HG03025 (cell line): ENCODE measurements around the gene RBPMS2.
"Not testable (repeated sequence)": the region's sequence is repeated elsewhere in the genome, so short reads cannot be mapped to it uniquely, and the experiment has no call there.

Experiments used
- ATAC-seq: cut with Tn5 transposase; IDR thresholded peaks from one replicate; pipeline ENCODE4 v1.9.1; 2021; ENCODE audit warnings: mild to moderate bottlenecking, moderate library complexity; ENCODE audit not compliant: unreplicated experiment, low FRiP score

Gene RBPMS2

DNA sequence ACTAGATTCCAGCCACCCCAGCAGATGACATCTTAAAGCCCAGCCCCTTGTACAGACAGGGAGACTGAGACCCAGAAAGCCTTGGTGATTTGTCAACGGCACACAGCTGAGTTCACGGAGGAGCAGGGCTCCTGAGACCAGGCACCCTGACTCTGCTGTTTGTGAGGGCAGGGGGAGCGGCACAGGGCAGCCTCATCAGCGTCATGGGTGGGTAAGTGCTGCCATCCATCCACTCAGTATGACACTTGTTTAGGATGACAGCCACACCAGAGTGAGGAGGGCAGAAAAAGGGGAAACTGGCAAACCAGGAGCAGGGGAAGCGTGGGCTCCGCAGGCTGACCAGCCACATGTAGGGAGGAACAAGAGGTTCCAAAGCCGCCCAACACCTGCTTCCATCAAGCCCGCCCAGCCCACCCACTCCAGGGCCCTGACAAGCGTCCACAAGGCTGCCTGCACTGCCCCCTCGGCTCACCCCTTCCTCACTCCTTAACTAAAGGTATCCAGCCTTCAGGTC is 19.9 kb downstream of the RBPMS2 start:
- ATAC-seq: no peak

GRCh38 chr15:64754663-64755426 is 20.5 kb downstream of the RBPMS2 start:
- ATAC-seq: no peak

DNA sequence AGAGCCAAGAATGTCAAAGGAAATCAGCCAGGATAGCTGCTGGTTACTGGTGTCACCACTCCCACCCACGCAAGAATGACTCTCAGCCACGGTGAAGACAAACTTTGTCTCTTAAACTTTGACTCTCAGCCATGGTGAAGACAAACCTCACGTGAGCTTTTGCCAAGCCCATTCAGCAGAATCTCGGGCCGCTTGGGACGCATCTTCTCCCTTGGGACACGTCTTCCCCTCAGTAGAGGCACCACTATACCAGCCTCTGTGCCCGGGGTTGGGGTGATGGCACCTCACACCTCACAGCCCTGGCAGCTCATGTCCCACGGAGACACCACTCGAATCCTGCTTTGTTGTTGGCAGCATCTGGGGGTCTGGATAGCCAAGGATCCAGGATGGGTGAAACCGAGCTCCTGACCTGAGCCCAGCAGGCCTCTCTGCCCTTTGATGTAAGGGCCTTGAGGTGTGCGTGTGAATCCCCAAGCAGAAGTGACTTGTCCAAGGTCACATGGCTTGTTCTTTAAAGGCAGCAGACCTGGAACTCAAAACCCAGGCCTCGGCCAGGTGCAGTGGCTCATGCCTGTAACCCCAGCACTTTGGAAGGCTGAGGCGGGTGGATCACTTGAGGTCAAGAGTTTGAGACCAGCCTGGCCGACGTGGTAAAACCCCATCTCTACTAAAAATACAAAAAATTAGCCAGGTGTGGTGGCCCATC is 21.8 kb downstream of the RBPMS2 start:
- ATAC-seq: no peak

- ATAC-seq: no peak
Measured at GRCh38 chr15:64751464-64751863, 23.9 kb downstream of the RBPMS2 start.

DNA sequence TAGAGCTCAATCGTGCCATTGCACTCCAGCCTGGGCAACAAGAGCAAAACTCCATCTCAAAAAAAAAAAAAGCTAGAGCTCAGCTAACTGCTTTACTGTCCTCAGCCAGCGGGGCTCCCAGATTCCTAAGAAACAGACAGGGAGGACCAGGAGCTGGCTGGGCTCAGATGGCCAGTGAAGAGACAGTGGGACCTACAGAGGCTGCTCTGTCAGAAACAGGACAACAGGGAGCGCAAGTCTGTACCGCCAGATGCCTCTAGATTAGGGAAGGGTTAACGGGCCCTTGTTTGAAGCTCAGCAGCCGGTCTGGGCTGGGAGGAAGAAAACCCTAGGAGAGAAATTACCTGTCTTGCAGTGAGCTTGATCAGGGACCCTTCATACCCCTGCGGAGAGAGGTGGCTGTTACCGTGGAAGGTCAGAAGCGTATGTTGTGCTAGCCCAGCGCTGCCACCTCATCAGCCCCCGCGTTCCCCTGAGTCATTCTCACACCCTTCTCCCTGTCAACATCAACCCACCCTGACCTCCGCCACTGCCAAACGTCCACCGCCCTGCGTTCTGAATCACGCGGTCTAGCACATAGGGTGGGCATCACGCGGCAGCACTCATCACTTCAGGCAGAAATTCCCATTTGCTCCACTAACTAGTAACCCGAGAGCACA is 25.3 kb downstream of the RBPMS2 start:
- no peak for ATAC-seq

DNA sequence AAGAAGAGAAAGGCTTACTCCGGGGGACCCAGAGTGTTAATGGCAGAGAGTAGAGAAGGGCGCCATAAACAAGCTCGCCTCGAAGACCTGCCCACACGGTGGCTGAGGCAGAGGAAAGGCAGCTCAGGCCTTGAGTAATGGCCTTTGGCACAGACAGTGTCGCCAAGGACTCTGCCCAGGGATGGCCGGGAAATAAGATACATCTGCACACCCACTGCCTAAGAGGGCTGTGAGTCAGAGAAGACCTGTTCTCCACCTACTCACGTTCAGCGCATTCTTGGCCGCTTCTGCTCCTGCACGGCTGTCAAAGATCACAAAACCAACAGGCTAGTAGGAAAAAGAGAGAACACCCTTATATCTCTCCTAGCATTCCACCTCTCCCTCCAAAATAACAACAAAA is 26.2 kb downstream of the RBPMS2 start:
- ATAC-seq: no peak

- ATAC-seq: no peak
Measured at GRCh38 chr15:64748251-64748650, 27.1 kb downstream of the RBPMS2 start.

GRCh38 chr15:64747578-64747977 is 27.8 kb downstream of the RBPMS2 start:
- ATAC-seq: no peak

- ATAC-seq: no peak
Measured at GRCh38 chr15:64746921-64747320, 28.5 kb downstream of the RBPMS2 start.

- ATAC-seq: no peak
Measured at GRCh38 chr15:64746356-64746755, 29.0 kb downstream of the RBPMS2 start.

GRCh38 chr15:64743691-64744090 is 31.7 kb downstream of the RBPMS2 start:
- ATAC-seq: no peak

- no peak for ATAC-seq
Measured at GRCh38 chr15:64742921-64743320, 32.5 kb downstream of the RBPMS2 start.

GRCh38 chr15:64742385-64742784 is 33.0 kb downstream of the RBPMS2 start:
- no peak for ATAC-seq

GRCh38 chr15:64741708-64742107 is 33.7 kb downstream of the RBPMS2 start:
- not testable (repeated sequence) for ATAC-seq

GRCh38 chr15:64740311-64741170 is 34.8 kb downstream of the RBPMS2 start:
- no peak for ATAC-seq

GRCh38 chr15:64739577-64740143 is 35.7 kb downstream of the RBPMS2 start:
- no peak for ATAC-seq

DNA sequence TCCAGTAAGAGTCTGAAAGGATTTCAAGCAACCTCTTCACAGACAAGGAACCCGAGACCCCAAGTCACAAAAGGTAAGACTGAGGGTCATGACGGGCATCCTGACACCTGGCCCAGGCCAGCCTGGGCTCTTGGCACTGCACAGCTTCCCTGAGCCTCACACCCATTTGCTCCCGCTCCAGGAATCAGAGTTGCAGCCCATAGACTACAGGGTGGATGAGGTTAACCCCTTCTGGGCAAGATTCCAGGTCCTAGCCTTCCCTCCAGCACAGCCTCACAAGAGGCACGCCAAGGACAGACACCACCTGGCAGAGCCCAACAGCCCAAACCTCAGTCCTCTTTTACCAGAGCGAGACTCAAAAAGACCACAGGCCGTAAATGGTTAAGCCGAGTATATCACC is 36.2 kb downstream of the RBPMS2 start:
- ATAC-seq: no peak

DNA sequence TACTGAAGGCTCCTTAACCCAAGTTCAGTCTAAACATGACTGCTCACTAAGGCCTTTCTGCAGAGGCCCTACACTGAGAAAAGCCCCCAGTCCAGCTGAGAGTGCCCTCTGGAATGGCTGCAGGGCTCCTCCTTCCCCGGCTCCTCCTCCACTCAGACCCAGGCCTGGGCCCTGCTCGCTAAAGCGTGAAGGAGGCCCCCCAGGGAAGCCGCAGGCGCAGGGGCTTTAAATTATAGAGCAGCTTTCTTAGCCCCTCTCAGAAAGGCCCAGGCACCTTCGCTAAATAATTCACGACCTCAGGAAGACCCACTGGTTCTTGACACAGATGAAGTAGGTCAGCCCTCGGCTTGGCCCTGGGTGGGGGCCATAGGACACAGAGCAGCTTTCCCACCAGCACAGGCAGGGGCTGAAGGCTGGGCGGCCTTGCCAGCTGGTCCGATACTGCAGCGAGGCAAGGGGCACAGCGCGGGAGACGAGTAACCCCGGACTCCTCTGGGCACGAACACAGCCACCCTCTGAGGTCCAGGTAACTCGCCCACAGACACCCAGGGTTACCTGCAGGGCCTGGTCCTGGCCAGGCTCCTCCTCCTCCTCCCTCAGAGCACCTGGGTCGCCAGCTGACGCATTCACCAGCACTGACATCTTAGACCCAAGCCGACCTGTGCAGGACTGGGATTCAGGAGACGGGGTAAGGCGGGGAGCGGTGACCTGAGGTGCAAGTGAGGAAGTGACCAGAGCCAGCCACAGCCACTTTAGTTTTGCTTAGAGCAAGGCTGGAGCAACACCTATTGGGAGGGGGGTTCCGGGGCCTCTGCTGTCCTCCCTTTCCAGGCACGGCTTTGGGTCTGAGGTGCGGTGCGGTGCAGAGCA is 36.9 kb downstream of the RBPMS2 start:
- no peak for ATAC-seq
